Right ventricle myocardium inferior (tissue), 1 donor: ENCODE results near the gene NEK10. TPM values are rescaled to one million over a fixed set of nuclear protein-coding genes. Genes with fewer than 3 reads are reported as not detected.

Source experiments
- ATAC-seq: fragments of 200-7000 bp; cut with Tn5 transposase; one replicate; pipeline ENCODE4 v1.9.1; 2020; ENCODE audit warnings: mild to moderate bottlenecking, moderate library complexity
- DNase-seq: peaks from one replicate; pipeline ENCODE4 v3.0.0; 2021; ENCODE audit errors: missing footprints
- intact Hi-C: fragments of 100-400 bp; cut with DNase I; formaldehyde crosslinking; loops from one replicate; pipeline ENCODE4 v1.11.0; 2022
- total RNA-seq: library from RNA; stranded (reverse); fragmentation: NEBNext Ultra II Directional; extraction: Animal tissue kit (Norgen Biotek cat#: 25700); gene quantifications from one replicate; pipeline ENCODE4 v1.2.1, GENCODE V29; 2021
- donor health status: DM: no; HTN: yes; CAD: no; lungs with severe emphysema.

Gene NEK10
- total RNA-seq, 1 donor from 2014 or later: 9.8 TPM

GRCh38 chr3:27209617-27210264 lies 159.4 kb downstream of the NEK10 start:
- intact Hi-C loops: no loop called here
- ATAC-seq: no peak
- no peak for DNase-seq

GRCh38 chr3:27208961-27209616 lies 160.1 kb downstream of the NEK10 start:
- no peak for DNase-seq
- intact Hi-C loops: no loop called here
- no peak for ATAC-seq

- ATAC-seq: no peak
- intact Hi-C loops: no loop called here
- no peak for DNase-seq
These were observed 166.2 kb downstream of the NEK10 start for GRCh38 chr3:27202959-27203358.

- intact Hi-C loops: no loop called here
- ATAC-seq (no peak), DNase-seq (no peak)
These were observed 167.7 kb downstream of the NEK10 start for GRCh38 chr3:27201492-27201891.

GRCh38 chr3:27200721-27201489 lies 168.3 kb downstream of the NEK10 start:
- DNase-seq (no peak), ATAC-seq (no peak)
- intact Hi-C loops: no loop called here

- ATAC-seq (no peak), DNase-seq (no peak)
- intact Hi-C loops: no loop called here
These were observed 174.2 kb downstream of the NEK10 start for GRCh38 chr3:27194861-27195483.

- DNase-seq (no peak), ATAC-seq (no peak)
- intact Hi-C loops: no loop called here
These were observed 176.1 kb downstream of the NEK10 start for GRCh38 chr3:27193056-27193455.

- DNase-seq (no peak), ATAC-seq (no peak)
- intact Hi-C loops: no loop called here
These were observed 183.2 kb downstream of the NEK10 start for GRCh38 chr3:27186013-27186412.

- intact Hi-C loops: no loop called here
- DNase-seq: no peak
- no peak for ATAC-seq
These were observed 183.8 kb downstream of the NEK10 start for GRCh38 chr3:27185231-27185989.

GRCh38 chr3:27184261-27184660 lies 184.9 kb downstream of the NEK10 start:
- intact Hi-C loops: no loop called here
- DNase-seq: no peak
- ATAC-seq: no peak

- DNase-seq (no peak), ATAC-seq (no peak)
- intact Hi-C loops: no loop called here
These were observed 192.9 kb downstream of the NEK10 start for GRCh38 chr3:27176256-27176655.

- intact Hi-C loops: no loop called here
- ATAC-seq: no peak
- DNase-seq: no peak
These were observed 194.7 kb downstream of the NEK10 start for GRCh38 chr3:27174530-27174929.

GRCh38 chr3:27171113-27171512 lies 198.1 kb downstream of the NEK10 start:
- DNase-seq (no peak), ATAC-seq (no peak)
- intact Hi-C loops: no loop called here

GRCh38 chr3:27166888-27167287 lies 202.3 kb downstream of the NEK10 start:
- ATAC-seq: no peak
- intact Hi-C loops: no loop called here
- no peak for DNase-seq

- ATAC-seq (no peak), DNase-seq (no peak)
- intact Hi-C loops: no loop called here
These were observed 203.9 kb downstream of the NEK10 start for GRCh38 chr3:27165321-27165721.

- ATAC-seq (no peak), DNase-seq (no peak)
- intact Hi-C loops: no loop called here
These were observed 208.3 kb downstream of the NEK10 start for GRCh38 chr3:27160779-27161287.

GRCh38 chr3:27160146-27160545 lies 209.0 kb downstream of the NEK10 start:
- ATAC-seq (no peak), DNase-seq (no peak)
- intact Hi-C loops: no loop called here

GRCh38 chr3:27147215-27147614 lies 222.0 kb downstream of the NEK10 start:
- ATAC-seq: no peak
- no peak for DNase-seq
- intact Hi-C loops: no loop called here

GRCh38 chr3:27146786-27147185 lies 222.4 kb downstream of the NEK10 start:
- intact Hi-C loops: no loop called here
- DNase-seq (no peak), ATAC-seq (no peak)
